HT1080 (cell line): ENCODE data around the gene MFAP3L. TPM values are rescaled to one million over a fixed set of nuclear protein-coding genes. Genes with fewer than 3 reads are reported as not detected.
"Not testable (repeated sequence)": the region's sequence is repeated elsewhere in the genome, so short reads cannot be mapped to it uniquely, and the experiment has no call there.

Experiments
- DNase-seq: peaks from one replicate; pipeline ENCODE4 v3.0.0-alpha.2; 2015; ENCODE audit warnings: low read depth
- total RNA-seq: library from RNA; depleted of rRNA; stranded (reverse); fragments of >200 nt; shearing (Covaris generic); gene quantifications from 2 replicates; pipeline ENCODE4 v1.2.3, GENCODE V29; 2014; rRNA removed

The MFAP3L gene
- total RNA-seq, 1 experiment from 2014 or later: 18.2 TPM

- no peak for DNase-seq
Measured at GRCh38 chr4:169945636-169946035, 80.6 kb downstream of the MFAP3L start.

GRCh38 chr4:169943601-169944000, 82.6 kb downstream of the MFAP3L start:
- not testable (repeated sequence) for DNase-seq

- no peak for DNase-seq
Measured at GRCh38 chr4:169941141-169941540, 85.1 kb downstream of the MFAP3L start.

GRCh38 chr4:169940460-169940859, 85.7 kb downstream of the MFAP3L start:
- no peak for DNase-seq

Other genes with a start within 250 kb of the MFAP3L start
- gene AADAT, start 63.6 kb upstream of the MFAP3L start, total RNA-seq: 8.9 and 9.6 TPM in 2 replicates